Measurements from ENCODE around the gene ITPR2.
"Not testable (repeated sequence)": the region's sequence is repeated elsewhere in the genome, so short reads cannot be mapped to it uniquely, and the experiment has no call there.

The ITPR2 gene

GRCh38 chr12:26606911-26607310 is 226.1 kb downstream of the ITPR2 start:
- CTCF ChIA-PET: no interaction called here

GRCh38 chr12:26604813-26605212 is 228.2 kb downstream of the ITPR2 start:
- CTCF ChIA-PET: interaction anchor here (1.1 to 5.0 kb wide), 2 partner anchors 9 to 11 kb away, joined by 3 to 27 read pairs; no protein-coding TSS in a partner anchor
- DNase-seq (ENCODE audit: extremely low spot score); POLR2A ChIA-PET: not testable (repeated sequence)

More at GRCh38 chr12:26606911-26607310, 226.1 kb downstream of the ITPR2 start:
- no peak for TF ChIP-seq CTCF (IDR thresholded peaks at IDR 0.05; ENCODE audit: control extremely low read depth, extremely low read depth, low read depth, missing control alignments)
- no peak for DNase-seq (ENCODE audit: extremely low spot score)
- POLR2A ChIA-PET: no interaction called here

- CTCF ChIA-PET: interaction anchor here (0.8 to 1.5 kb wide), 2 partner anchors 12 to 25 kb away, joined by 3 read pairs; no protein-coding TSS in a partner anchor
- DNase-seq (ENCODE audit: extremely low spot score): no peak
- POLR2A ChIA-PET: no interaction called here
- TF ChIP-seq CTCF (IDR thresholded peaks at IDR 0.05; ENCODE audit: control extremely low read depth, extremely low read depth, low read depth, missing control alignments): no peak
Observed at GRCh38 chr12:26599096-26599695, 233.8 kb downstream of the ITPR2 start.

GRCh38 chr12:26595806-26596205 is 237.2 kb downstream of the ITPR2 start:
- DNase-seq (ENCODE audit: extremely low spot score): no peak
- TF ChIP-seq CTCF (IDR thresholded peaks at IDR 0.05; ENCODE audit: control extremely low read depth, extremely low read depth, low read depth, missing control alignments): no peak
- ChIA-PET CTCF (no interaction called here), POLR2A (no interaction called here)

GRCh38 chr12:26580619-26581018 is 252.4 kb downstream of the ITPR2 start:
- TF ChIP-seq CTCF (IDR thresholded peaks at IDR 0.05; ENCODE audit: control extremely low read depth, extremely low read depth, low read depth, missing control alignments): no peak

GRCh38 chr12:26576266-26576665 is 256.7 kb downstream of the ITPR2 start:
- ChIA-PET CTCF (no interaction called here), POLR2A (no interaction called here)
- TF ChIP-seq CTCF (IDR thresholded peaks at IDR 0.05; ENCODE audit: control extremely low read depth, extremely low read depth, low read depth, missing control alignments): no peak

More at GRCh38 chr12:26580619-26581018, 252.4 kb downstream of the ITPR2 start:
- DNase-seq (ENCODE audit: extremely low spot score): no peak
- CTCF ChIA-PET: no interaction called here
- POLR2A ChIA-PET: no interaction called here

GRCh38 chr12:26573225-26573909 is 259.6 kb downstream of the ITPR2 start:
- TF ChIP-seq CTCF (IDR thresholded peaks at IDR 0.05; ENCODE audit: control extremely low read depth, extremely low read depth, low read depth, missing control alignments): no peak
- ChIA-PET POLR2A (no interaction called here), CTCF (interaction anchor here (1.2 to 1.6 kb wide), 2 partner anchors 9 to 15 kb away, joined by 3 to 4 read pairs; no protein-coding TSS in a partner anchor)
- DNase-seq (ENCODE audit: extremely low spot score): no peak

More at GRCh38 chr12:26576266-26576665, 256.7 kb downstream of the ITPR2 start:
- DNase-seq (ENCODE audit: extremely low spot score): no peak

Data from GM10248 (cell line).